OCI-LY1 (cell line): Measurements from ENCODE around the gene C2CD3.

ENCODE experiments used
- CTCF ChIP-seq: fragments of 200-600 bp; sonication (generic), shearing (Covaris generic); IDR thresholded peaks from 2 replicates; pipeline ENCODE4 v1.5.1; 2017; ENCODE audit warnings: mild to moderate bottlenecking, antibody characterized with exemption, low read length, moderate library complexity, mixed read lengths
- EZH2 ChIP-seq: fragments of 200-600 bp; sonication (generic), shearing (Covaris generic); IDR thresholded peaks from 2 replicates; pipeline ENCODE4 v1.8.0; 2017; ENCODE audit warnings: borderline replicate concordance, mixed run types, mild to moderate bottlenecking, antibody characterized with exemption, low read length, moderate library complexity, mixed read lengths

GRCh38 chr11:74195828-74196227, 25.0 kb upstream of the C2CD3 start:
- TF ChIP-seq CTCF (no peak), EZH2 (no peak)
